HepG2 (cell line): Measurements from ENCODE around the gene NME7. TPM values are rescaled to one million over a fixed set of nuclear protein-coding genes. Genes with fewer than 3 reads are reported as not detected.

Source experiments
- ATAC-seq: fragments of 200-7000 bp; cut with Tn5 transposase; 3 replicates; pipeline ENCODE4 v1.9.1; 2020; ENCODE audit warnings: mild to moderate bottlenecking, moderate library complexity
- BruUV-seq: library from RNA; stranded (reverse); fragments of 400-500 nt; replicated peaks from 2 replicates; lab custom pipeline; 2021; lab: Mats Ljungman, UMichigan
- CTCF ChIA-PET: fragments of 300-600 bp; formaldehyde crosslinking; extraction: SDS; loops from one replicate; lab custom pipeline; 2021; ENCODE audit warnings: low total read pairs, inconsistent platforms, low intra/inter-chr PET ratio; lab: Yijun Ruan, JAX
- POLR2A ChIA-PET: fragments of 350-600 bp; sonication (Branson Sonifier 250); formaldehyde crosslinking; loops from one replicate; lab custom pipeline; 2020; ENCODE audit warnings: antibody characterized with exemption, inconsistent platforms; lab: Yijun Ruan, JAX
- DNase-seq: peaks from one replicate; pipeline ENCODE4 v3.0.0-alpha.2; 2015; ENCODE audit warnings: low spot score
- FAIRE-seq: peaks from 3 replicates; lab custom pipeline; 2011; peaks lifted over from hg19 to GRCh38; lab: Jason Lieb, UNC
- H2AFZ ChIP-seq: one replicate; pipeline ENCODE4 v1.6.1; 2011; ENCODE audit warnings: low read length, inconsistent platforms
- H3K27ac ChIP-seq: fragments of 300-600 bp; 3 replicates; pipeline ENCODE4 v1.8.0; 2011; ENCODE audit warnings: mixed run types, mild to moderate bottlenecking, mixed read lengths, low read length, inconsistent platforms; ENCODE audit not compliant: insufficient read depth; ENCODE audit errors: extremely low read length
- H3K27me3 ChIP-seq, 2 experiments: fragments of 200-600 bp in 1 of 2; 2 replicates in 1 of 2; 3 replicates in 1 of 2; pipeline versions ENCODE4 v1.6.0 to v1.8.0; 2011; ENCODE audit warnings: low read length in 2 of 2, mild to moderate bottlenecking in 2 of 2, moderate library complexity in 2 of 2, inconsistent platforms in 1 of 2; ENCODE audit not compliant: insufficient read depth in 2 of 2, control insufficient read depth in 1 of 2
- H3K36me3 ChIP-seq, 2 experiments: fragments of 200-600 bp in 1 of 2; replicated peaks in 1 of 2; 2 replicates in 1 of 2; 3 replicates in 1 of 2; pipeline versions ENCODE4 v1.5.1 to v1.8.0; 2011; ENCODE audit warnings: low read length in 2 of 2, inconsistent platforms in 1 of 2; ENCODE audit not compliant: insufficient read depth in 2 of 2, control insufficient read depth in 1 of 2
- H3K4me1 ChIP-seq: 2 replicates; pipeline ENCODE4 v1.5.1; 2012; ENCODE audit warnings: low read length, inconsistent platforms; ENCODE audit not compliant: insufficient read depth
- H3K4me2 ChIP-seq: 2 replicates; pipeline ENCODE4 v1.6.0; 2011; ENCODE audit warnings: low read depth, low read length, inconsistent platforms
- H3K4me3 ChIP-seq, 3 experiments: fragments of 200-600 bp in 1 of 3; sonication (generic), shearing (Covaris generic) in 1 of 3; replicated peaks in 1 of 3; 2 replicates each; pipeline ENCODE4 v1.5.1; 2011 to 2016; ENCODE audit warnings: low read length in 3 of 3, inconsistent platforms in 2 of 3, low read depth in 2 of 3, mild to moderate bottlenecking in 2 of 3, control low read depth in 1 of 3, mixed read lengths in 1 of 3; ENCODE audit not compliant: insufficient read depth in 1 of 3
- H3K79me2 ChIP-seq: one replicate; pipeline ENCODE4 v1.6.1; 2011; ENCODE audit warnings: low read length, inconsistent platforms; ENCODE audit not compliant: insufficient read depth
- H3K9ac ChIP-seq: 2 replicates; pipeline ENCODE4 v1.6.0; 2011; ENCODE audit warnings: mild to moderate bottlenecking, low read depth, low read length, inconsistent platforms; ENCODE audit not compliant: insufficient read depth
- H3K9me3 ChIP-seq: 2 replicates; pipeline ENCODE4 v1.5.1; 2012; ENCODE audit warnings: mild to moderate bottlenecking, low read length
- H4K20me1 ChIP-seq: 2 replicates; pipeline ENCODE4 v1.6.0; 2011; ENCODE audit warnings: inconsistent platforms, mild to moderate bottlenecking, low read length, moderate library complexity; ENCODE audit not compliant: insufficient read depth
- ATF7-NPFF ChIP-seq: sonication (generic); formaldehyde crosslinking; IDR thresholded peaks from 2 replicates; pipeline ENCODE4 v1.8.1; 2023; ENCODE audit warnings: mild to moderate bottlenecking, low read depth, missing genetic modification reagents, moderate library complexity
- BRD4 ChIP-seq: sonication (generic); formaldehyde crosslinking; IDR thresholded peaks from 2 replicates; pipeline ENCODE4 v1.4.0; 2020; ENCODE audit warnings: missing genetic modification reagents
- CENPT ChIP-seq: sonication (generic); formaldehyde crosslinking; IDR thresholded peaks from 2 replicates; pipeline ENCODE4 v1.8.0; 2022; ENCODE audit warnings: low read depth, mild to moderate bottlenecking, moderate library complexity, missing genetic modification reagents
- HNRNPLL ChIP-seq: fragments of 200-400 bp; formaldehyde crosslinking; IDR thresholded peaks from 2 replicates; pipeline ENCODE4 v1.6.1; 2017; ENCODE audit warnings: mild to moderate bottlenecking, low read depth, low read length; ENCODE audit not compliant: poor library complexity, severe bottlenecking
- MIXL1 ChIP-seq: IDR thresholded peaks from 2 replicates; pipeline ENCODE4 v1.6.1; 2016
- NR2F6 ChIP-seq, 2 experiments: IDR thresholded peaks; 2 replicates each; pipeline ENCODE4 v1.6.1; 2016; ENCODE audit warnings: antibody characterized with exemption in 1 of 2, mild to moderate bottlenecking in 1 of 2
- SMC3 ChIP-seq: IDR thresholded peaks from 2 replicates; pipeline ENCODE4 v1.6.1; 2011; ENCODE audit warnings: low read length, improper control_type of control experiment
- TARDBP ChIP-seq: sonication (generic); formaldehyde crosslinking; IDR thresholded peaks from 2 replicates; pipeline ENCODE4 v1.8.0; 2022; ENCODE audit warnings: mild to moderate bottlenecking, missing genetic modification reagents
- ZBTB2 ChIP-seq: sonication (generic); formaldehyde crosslinking; IDR thresholded peaks from 2 replicates; pipeline ENCODE4 v1.8.0; 2022; ENCODE audit warnings: low read depth, missing genetic modification reagents
- ZFP37 ChIP-seq: sonication (generic); formaldehyde crosslinking; IDR thresholded peaks from 2 replicates; pipeline ENCODE4 v1.4.0; 2020; ENCODE audit warnings: missing genetic modification reagents, borderline replicate concordance
- ZGPAT ChIP-seq: IDR thresholded peaks from 2 replicates; pipeline ENCODE4 v1.6.1; 2016; ENCODE audit warnings: mild to moderate bottlenecking
- ZNF383 ChIP-seq: sonication (generic); formaldehyde crosslinking; IDR thresholded peaks from 2 replicates; pipeline ENCODE4 v1.4.0; 2020; ENCODE audit warnings: missing genetic modification reagents, mild to moderate bottlenecking, borderline replicate concordance
- ZNF574 ChIP-seq: sonication (generic); formaldehyde crosslinking; IDR thresholded peaks from 2 replicates; pipeline ENCODE4 v1.4.0; 2020; ENCODE audit warnings: missing genetic modification reagents
- ZNF790 ChIP-seq: sonication (generic); formaldehyde crosslinking; IDR thresholded peaks from 2 replicates; pipeline ENCODE4 v1.8.0; 2022; ENCODE audit warnings: missing genetic modification reagents, mild to moderate bottlenecking, borderline replicate concordance
- ZNF879 ChIP-seq: sonication (generic); formaldehyde crosslinking; IDR thresholded peaks from 2 replicates; pipeline ENCODE4 v1.8.1; 2023; ENCODE audit warnings: missing genetic modification reagents
- WGBS: methylation state at CpG from one replicate; pipeline ENCODE4 v1.1.6; 2017; ENCODE audit warnings: low lambda C conversion rate; 5-methylcytosine and 5-hydroxymethylcytosine counted together
- in situ Hi-C: cut with HindIII; loops from 2 replicates; pipeline ENCODE4 v1.10.0; 2017; ENCODE audit warnings: low pct_unique_long_range_greater_than_20kb; ENCODE audit not compliant: extremely low pct_ligation_motif_present
- intact Hi-C: fragments of 100-400 bp; cut with micrococcal nuclease; formaldehyde crosslinking; loops from one replicate; pipeline ENCODE4 v1.10.0; 2022; ENCODE audit not compliant: unreplicated experiment
- polyA plus RNA-seq, 8 experiments: library from polyadenylated mRNA; depleted of rRNA in 3 of 8; stranded (reverse) in 7 of 8; unstranded in 1 of 8; fragments of >200 nt; fragmentation: Illumina TruSeq in 4 of 8; extraction: Trizol in 4 of 8; gene quantifications; 2 replicates each; pipeline versions ENCODE4 v1.2.1 to v1.2.3, GENCODE V29; 2011 to 2016; ENCODE audit warnings: low read depth in 4 of 8, missing spikeins in 1 of 8, mixed read lengths in 1 of 8; ENCODE audit not compliant: insufficient read depth in 1 of 8
- total RNA-seq, 5 experiments: library from RNA; depleted of rRNA; stranded (reverse); fragments of >200 nt; fragmentation: Illumina TruSeq; extraction: Trizol; gene quantifications; 2 replicates each; pipeline ENCODE4 v1.2.3, GENCODE V29; 2016; ENCODE audit warnings: low read depth in 1 of 5

Gene NME7
- total and polyA plus RNA-seq, 2 of the 13 experiments (the other 11 are each of a cell fraction or from before 2014, with no cell fraction given): 9.4 to 22.5 TPM

- H3K27me3 ChIP-seq: no peaks in the 10 kb centered on the region
- no peaks in the 10 kb centered on the region for H4K20me1 ChIP-seq
- 100% methylated on average over 1 of the region's 1 CpG for WGBS
- no peaks in the 10 kb centered on the region for H3K79me2 ChIP-seq
- H2AFZ ChIP-seq: no peak overlapping the region
- POLR2A ChIA-PET: no interaction called here
- ATAC-seq: no peak
- H3K9me3 ChIP-seq: no peaks in the 10 kb centered on the region
- CTCF ChIA-PET: no interaction called here
- BruUV-seq: no TSS peak
- no peak for FAIRE-seq
- no peak for DNase-seq
- in situ Hi-C loops: no loop called here
- H3K9ac ChIP-seq: no peak overlapping the region
- no peak overlapping the region for H3K27ac ChIP-seq
- no peak overlapping the region for H3K4me2 ChIP-seq
- no peak overlapping the region for H3K4me3 ChIP-seq
- H3K4me1 ChIP-seq: peaks cover 19% of the 10 kb centered on the region
- no peaks in the 10 kb centered on the region for H3K36me3 ChIP-seq
- TF ChIP-seq ZFP37 (CRISPR knock-in tag) (no peak), ZNF879 (CRISPR knock-in tag) (no peak), ZNF383 (CRISPR knock-in tag) (no peak), CENPT (no peak), ZBTB2 (no peak), BRD4 (CRISPR knock-in tag) (no peak)
- intact Hi-C loops: loop anchor here (5.0 kb wide), 1 partner anchor 102 kb away; no protein-coding TSS in a partner anchor
Observed at GRCh38 chr1:169249611-169250010, 118.0 kb downstream of the NME7 start.

GRCh38 chr1:169245706-169246105 is 121.9 kb downstream of the NME7 start:
- no TSS peak for BruUV-seq
- Histone ChIP-seq H3K4me1 (peaks cover 12% of the 10 kb centered on the region), H3K36me3 (no peaks in the 10 kb centered on the region), H3K9ac (no peak overlapping the region), H3K4me2 (no peak overlapping the region), H4K20me1 (no peaks in the 10 kb centered on the region), H3K9me3 (no peaks in the 10 kb centered on the region), H3K27ac (no peak overlapping the region), H3K79me2 (no peaks in the 10 kb centered on the region), H3K4me3 (no peak overlapping the region), H2AFZ (no peak overlapping the region), H3K27me3 (no peaks in the 10 kb centered on the region)
- intact Hi-C loops: no loop called here
- 94% methylated on average over 1 of the region's 1 CpG for WGBS
- ATAC-seq (no peak), FAIRE-seq (no peak), DNase-seq (no peak)
- in situ Hi-C loops: no loop called here
- CTCF ChIA-PET: no interaction called here
- POLR2A ChIA-PET: no interaction called here
- TF ChIP-seq ATF7-NPFF (CRISPR knock-in tag) (no peak), ZNF790 (CRISPR knock-in tag) (no peak), NR2F6 (IDR thresholded peaks at IDR 0.05) (no peak), NR2F6 (CRISPR knock-in tag; IDR thresholded peaks at IDR 0.05) (no peak), TARDBP (CRISPR knock-in tag) (no peak), ZGPAT (CRISPR knock-in tag) (no peak), MIXL1 (no peak), ZNF574 (no peak), SMC3 (no peak), HNRNPLL (no peak)
